Cardiac fibroblast (primary cell): ENCODE data around the gene CDC42EP3.

Source experiments
- DNase-seq, 2 donors: peaks; one replicate each; pipeline versions ENCODE4 v3.0.0 to v3.0.0-alpha.2; 2010; ENCODE audit warnings: low read depth in 2 of 2
- H3K4me3 ChIP-seq, 2 donors: replicated peaks in 1 of 2; 1 replicate in 1 of 2; 2 replicates in 1 of 2; pipeline ENCODE4 v1.5.1; 2011; ENCODE audit warnings: low read depth in 2 of 2, low read length in 2 of 2, mild to moderate bottlenecking in 2 of 2, moderate library complexity in 1 of 2
- CTCF ChIP-seq: IDR thresholded peaks from one replicate; pipeline ENCODE4 v1.5.1; 2011; ENCODE audit warnings: low read depth, mild to moderate bottlenecking, low read length, inconsistent platforms

The CDC42EP3 gene

GRCh38 chr2:37654419-37654818 is 17.0 kb downstream of the CDC42EP3 start:
- H3K4me3 ChIP-seq = no peak overlapping the region
- DNase-seq = no peak
- no peak for TF ChIP-seq CTCF

GRCh38 chr2:37653805-37654378 is 17.6 kb downstream of the CDC42EP3 start:
- H3K4me3 ChIP-seq = no peak overlapping the region
- DNase-seq = no peak
- TF ChIP-seq CTCF = no peak

- TF ChIP-seq CTCF = no peak
- H3K4me3 ChIP-seq = no peak overlapping the region
- DNase-seq = no peak
Measured at GRCh38 chr2:37653093-37653492, 18.3 kb downstream of the CDC42EP3 start.

- DNase-seq = peak; percentile 42 to 98
- no peak overlapping the region for H3K4me3 ChIP-seq
- TF ChIP-seq CTCF = no peak
Measured at GRCh38 chr2:37652199-37652640, 19.2 kb downstream of the CDC42EP3 start.

- DNase-seq = no peak
- no peak overlapping the region for H3K4me3 ChIP-seq
- TF ChIP-seq CTCF = no peak
Measured at GRCh38 chr2:37650548-37651093, 20.8 kb downstream of the CDC42EP3 start.

GRCh38 chr2:37649518-37649917 is 21.9 kb downstream of the CDC42EP3 start:
- no peak for DNase-seq
- no peak overlapping the region for H3K4me3 ChIP-seq
- TF ChIP-seq CTCF = no peak
